ENCODE results near the gene RAD54L.
"Not testable (repeated sequence)": the region's sequence is repeated elsewhere in the genome, so short reads cannot be mapped to it uniquely, and the experiment has no call there.

The RAD54L gene

DNA sequence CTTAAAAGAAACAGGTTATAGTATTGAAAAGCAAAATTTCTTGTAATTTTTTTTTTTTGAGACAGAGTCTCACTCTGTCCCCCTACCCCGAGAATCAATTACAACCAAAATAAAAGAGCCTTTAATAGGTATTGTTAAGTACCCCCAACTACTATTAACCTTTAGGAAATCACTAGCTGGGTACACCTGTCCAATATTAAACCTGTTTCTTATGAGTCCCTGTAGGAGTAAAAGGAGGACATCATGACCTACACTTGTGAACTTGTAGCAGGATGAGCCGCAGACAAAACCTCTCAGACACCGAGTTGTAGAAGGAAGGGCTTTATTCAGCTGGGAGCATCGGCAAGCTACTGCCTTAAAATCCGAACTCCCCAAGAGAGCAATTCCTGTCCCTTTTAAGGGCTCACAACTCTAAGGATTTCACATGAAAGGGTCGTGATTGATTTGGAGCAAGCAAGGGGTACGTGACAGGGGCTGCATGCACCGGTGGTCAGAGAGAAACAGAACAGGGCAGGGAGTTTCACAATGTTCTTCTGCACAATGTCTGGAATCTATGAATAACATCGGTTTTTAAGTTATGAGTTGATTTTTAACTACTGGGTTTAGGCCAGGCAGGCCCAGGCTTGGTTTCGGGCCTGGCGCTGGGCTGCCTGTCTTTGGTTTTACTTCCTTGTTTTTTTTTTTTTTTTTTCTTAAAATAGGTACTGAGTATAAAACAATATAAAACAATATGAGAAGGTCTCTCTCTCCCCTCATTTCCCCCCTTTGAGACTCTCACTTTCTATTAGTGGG lies 77.9 kb downstream of the RAD54L start:
- not testable (repeated sequence) for DNase-seq

All from hematopoietic multipotent progenitor cell treated with erythropoietin and hydrocortisone succinate and interleukin-3 and kit ligand, for 8 days (in vitro differentiated cells).